ENCODE measurements around the gene GPR63.

Gene GPR63

GRCh38 chr6:96853083-96853482 is 15.8 kb upstream of the GPR63 start:
- no peak overlapping the region for H3K18ac ChIP-seq (ENCODE audit: low read length)
- no peaks in the 10 kb centered on the region for H3K79me1 ChIP-seq (ENCODE audit: low read length)
- no peaks in the 10 kb centered on the region for H3K79me2 ChIP-seq (ENCODE audit: control insufficient read depth, insufficient read depth, low read length)
- no peaks in the 10 kb centered on the region for H3K27me3 ChIP-seq (ENCODE audit: insufficient read depth, low read length, poor library complexity)
- no peak for DNase-seq
- H3K56ac ChIP-seq (ENCODE audit: low read length), result no peak overlapping the region
- no CpG with 5 or more reads among the region's 2 CpGs for WGBS (ENCODE audit: extremely low coverage, insufficient coverage, low lambda C conversion rate)
- no peak overlapping the region for H3K9ac ChIP-seq (ENCODE audit: low read length)
- H2AK5ac ChIP-seq (ENCODE audit: low read length), result no peak overlapping the region
- no peak overlapping the region for H3K4me2 ChIP-seq (ENCODE audit: low read length)
- no peak overlapping the region for H3K4me3 ChIP-seq (ENCODE audit: low read length)
- H2BK5ac ChIP-seq (ENCODE audit: low read length), result no peak overlapping the region
- H3K27ac ChIP-seq (ENCODE audit: low read depth, low read length), result no peak overlapping the region
- H3K4ac ChIP-seq (ENCODE audit: low read depth, low read length), result no peak overlapping the region
- H2BK15ac ChIP-seq (replicated peaks; ENCODE audit: low read depth), result no peak overlapping the region
- no peaks in the 10 kb centered on the region for H3K36me3 ChIP-seq (ENCODE audit: control insufficient read depth, insufficient read depth, low read length)
- no peak overlapping the region for H4K5ac ChIP-seq (ENCODE audit: low read length)
- no peak overlapping the region for H2BK120ac ChIP-seq (ENCODE audit: low read depth, low read length)
- no peak overlapping the region for H4K8ac ChIP-seq (ENCODE audit: low read depth, low read length)
- no peak overlapping the region for H3K23ac ChIP-seq (ENCODE audit: low read length)
- H3K4me1 ChIP-seq (ENCODE audit: control insufficient read depth, low read depth, low read length), result no peaks in the 10 kb centered on the region

DNA sequence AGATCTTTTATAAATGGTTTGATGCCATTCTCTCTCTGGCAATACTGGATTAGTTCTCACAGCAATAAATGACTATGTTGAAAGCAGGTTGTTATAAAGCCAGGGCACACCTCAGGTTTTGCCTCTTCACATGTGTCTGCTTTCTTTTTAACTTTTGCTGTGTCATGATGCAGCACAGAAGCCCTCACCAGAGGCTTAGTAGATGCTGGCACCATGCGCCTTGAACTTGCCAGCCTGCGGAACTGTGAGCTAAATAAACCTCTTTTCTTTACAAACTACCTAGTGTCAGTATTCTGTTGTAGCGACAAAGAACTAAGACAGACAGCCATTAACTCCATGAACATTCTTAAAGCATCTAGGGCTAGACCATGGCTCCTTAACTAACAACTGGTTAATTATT is 15.3 kb upstream of the GPR63 start:
- H4K8ac ChIP-seq (ENCODE audit: low read depth, low read length), result no peak overlapping the region
- no CpG with 5 or more reads among the region's 3 CpGs for WGBS (ENCODE audit: extremely low coverage, insufficient coverage, low lambda C conversion rate)
- H3K18ac ChIP-seq (ENCODE audit: low read length), result no peak overlapping the region
- no peak overlapping the region for H3K23ac ChIP-seq (ENCODE audit: low read length)
- no peaks in the 10 kb centered on the region for H3K79me1 ChIP-seq (ENCODE audit: low read length)
- no peak overlapping the region for H3K9ac ChIP-seq (ENCODE audit: low read length)
- H3K4me2 ChIP-seq (ENCODE audit: low read length), result no peak overlapping the region
- no peak overlapping the region for H3K4me3 ChIP-seq (ENCODE audit: low read length)
- no peak overlapping the region for H2AK5ac ChIP-seq (ENCODE audit: low read length)
- no peaks in the 10 kb centered on the region for H3K79me2 ChIP-seq (ENCODE audit: control insufficient read depth, insufficient read depth, low read length)
- H3K27me3 ChIP-seq (ENCODE audit: insufficient read depth, low read length, poor library complexity), result no peaks in the 10 kb centered on the region
- H3K56ac ChIP-seq (ENCODE audit: low read length), result no peak overlapping the region
- H3K4ac ChIP-seq (ENCODE audit: low read depth, low read length), result no peak overlapping the region
- H2BK15ac ChIP-seq (replicated peaks; ENCODE audit: low read depth), result no peak overlapping the region
- no peak overlapping the region for H2BK120ac ChIP-seq (ENCODE audit: low read depth, low read length)
- no peak overlapping the region for H4K5ac ChIP-seq (ENCODE audit: low read length)
- no peak overlapping the region for H2BK5ac ChIP-seq (ENCODE audit: low read length)
- H3K4me1 ChIP-seq (ENCODE audit: control insufficient read depth, low read depth, low read length), result no peaks in the 10 kb centered on the region
- no peak for DNase-seq
- no peak overlapping the region for H3K27ac ChIP-seq (ENCODE audit: low read depth, low read length)
- no peaks in the 10 kb centered on the region for H3K36me3 ChIP-seq (ENCODE audit: control insufficient read depth, insufficient read depth, low read length)

DNA sequence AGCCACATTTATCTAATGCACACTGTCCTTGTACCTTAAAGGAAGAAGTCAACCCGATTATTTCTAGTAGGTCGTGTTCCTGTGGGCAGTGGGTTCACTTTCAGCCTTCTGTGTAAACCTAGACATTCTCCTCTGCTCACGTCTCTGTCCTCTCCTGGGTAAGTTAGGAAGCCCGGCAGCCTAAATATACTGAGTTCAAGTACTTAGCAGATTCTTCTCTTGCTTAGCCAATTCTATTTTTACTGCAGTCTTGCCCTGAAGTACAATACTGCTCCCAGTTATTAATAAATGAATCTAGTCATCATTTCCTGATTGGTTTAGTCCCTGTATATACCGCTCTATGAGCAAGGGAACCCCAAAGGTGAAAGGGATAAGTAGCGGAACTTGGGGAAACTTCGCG is 14.6 kb upstream of the GPR63 start:
- no peak overlapping the region for H3K18ac ChIP-seq (ENCODE audit: low read length)
- H3K79me2 ChIP-seq (ENCODE audit: control insufficient read depth, insufficient read depth, low read length), result no peaks in the 10 kb centered on the region
- H3K27ac ChIP-seq (ENCODE audit: low read depth, low read length), result no peak overlapping the region
- no peaks in the 10 kb centered on the region for H3K36me3 ChIP-seq (ENCODE audit: control insufficient read depth, insufficient read depth, low read length)
- H3K4ac ChIP-seq (ENCODE audit: low read depth, low read length), result no peak overlapping the region
- no peaks in the 10 kb centered on the region for H3K27me3 ChIP-seq (ENCODE audit: insufficient read depth, low read length, poor library complexity)
- H4K5ac ChIP-seq (ENCODE audit: low read length), result no peak overlapping the region
- no peak overlapping the region for H3K9ac ChIP-seq (ENCODE audit: low read length)
- no peak overlapping the region for H3K56ac ChIP-seq (ENCODE audit: low read length)
- no peak overlapping the region for H2BK120ac ChIP-seq (ENCODE audit: low read depth, low read length)
- no peak overlapping the region for H2BK5ac ChIP-seq (ENCODE audit: low read length)
- no peak overlapping the region for H3K23ac ChIP-seq (ENCODE audit: low read length)
- no peak overlapping the region for H4K8ac ChIP-seq (ENCODE audit: low read depth, low read length)
- H3K4me1 ChIP-seq (ENCODE audit: control insufficient read depth, low read depth, low read length), result no peaks in the 10 kb centered on the region
- no peak overlapping the region for H2AK5ac ChIP-seq (ENCODE audit: low read length)
- H3K4me2 ChIP-seq (ENCODE audit: low read length), result no peak overlapping the region
- no peak for DNase-seq
- H3K79me1 ChIP-seq (ENCODE audit: low read length), result no peaks in the 10 kb centered on the region
- no CpG with 5 or more reads among the region's 8 CpGs for WGBS (ENCODE audit: extremely low coverage, insufficient coverage, low lambda C conversion rate)
- H3K4me3 ChIP-seq (ENCODE audit: low read length), result no peak overlapping the region
- H2BK15ac ChIP-seq (replicated peaks; ENCODE audit: low read depth), result no peak overlapping the region

- no peak overlapping the region for H3K18ac ChIP-seq (ENCODE audit: low read length)
- no peak overlapping the region for H3K4me2 ChIP-seq (ENCODE audit: low read length)
- H3K23ac ChIP-seq (ENCODE audit: low read length), result no peak overlapping the region
- no peak overlapping the region for H4K8ac ChIP-seq (ENCODE audit: low read depth, low read length)
- no peak overlapping the region for H2BK5ac ChIP-seq (ENCODE audit: low read length)
- WGBS (ENCODE audit: extremely low coverage, insufficient coverage, low lambda C conversion rate), result no CpG with 5 or more reads among the region's 2 CpGs
- no peak overlapping the region for H3K56ac ChIP-seq (ENCODE audit: low read length)
- no peaks in the 10 kb centered on the region for H3K79me1 ChIP-seq (ENCODE audit: low read length)
- no peaks in the 10 kb centered on the region for H3K79me2 ChIP-seq (ENCODE audit: control insufficient read depth, insufficient read depth, low read length)
- H2AK5ac ChIP-seq (ENCODE audit: low read length), result no peak overlapping the region
- no peak overlapping the region for H3K4ac ChIP-seq (ENCODE audit: low read depth, low read length)
- H2BK120ac ChIP-seq (ENCODE audit: low read depth, low read length), result no peak overlapping the region
- no peaks in the 10 kb centered on the region for H3K27me3 ChIP-seq (ENCODE audit: insufficient read depth, low read length, poor library complexity)
- H2BK15ac ChIP-seq (replicated peaks; ENCODE audit: low read depth), result no peak overlapping the region
- DNase-seq, result no peak
- H3K4me1 ChIP-seq (ENCODE audit: control insufficient read depth, low read depth, low read length), result no peaks in the 10 kb centered on the region
- H4K5ac ChIP-seq (ENCODE audit: low read length), result no peak overlapping the region
- H3K27ac ChIP-seq (ENCODE audit: low read depth, low read length), result no peak overlapping the region
- H3K9ac ChIP-seq (ENCODE audit: low read length), result no peak overlapping the region
- no peaks in the 10 kb centered on the region for H3K36me3 ChIP-seq (ENCODE audit: control insufficient read depth, insufficient read depth, low read length)
- no peak overlapping the region for H3K4me3 ChIP-seq (ENCODE audit: low read length)
Measured at GRCh38 chr6:96849615-96850014, 12.3 kb upstream of the GPR63 start.

DNA sequence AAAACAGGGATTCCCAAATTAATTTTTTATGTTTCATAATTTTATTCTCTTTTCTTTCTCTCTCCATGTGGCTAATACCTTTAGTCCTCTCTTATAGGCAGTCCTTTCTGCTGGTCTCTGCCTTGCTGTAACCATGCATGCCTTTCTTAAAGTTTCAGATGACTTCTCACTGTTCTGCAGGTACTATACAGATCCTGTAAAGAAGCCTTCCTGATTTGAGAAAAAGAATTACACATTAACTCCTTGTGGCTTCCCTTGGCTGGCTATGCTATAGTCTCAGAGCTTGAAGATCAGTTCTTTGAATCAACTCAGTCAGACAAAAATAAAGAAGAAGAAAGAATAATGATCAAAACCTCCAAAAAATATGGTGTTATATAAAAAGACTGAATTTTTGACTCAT is 7.3 kb upstream of the GPR63 start:
- Histone ChIP-seq H3K4me2 (ENCODE audit: low read length) (no peak overlapping the region), H3K56ac (ENCODE audit: low read length) (no peak overlapping the region), H3K27ac (ENCODE audit: low read depth, low read length) (no peak overlapping the region), H3K18ac (ENCODE audit: low read length) (no peak overlapping the region), H4K8ac (ENCODE audit: low read depth, low read length) (no peak overlapping the region), H3K4ac (ENCODE audit: low read depth, low read length) (no peak overlapping the region), H4K5ac (ENCODE audit: low read length) (no peak overlapping the region), H2BK5ac (ENCODE audit: low read length) (no peak overlapping the region), H3K23ac (ENCODE audit: low read length) (no peak overlapping the region), H3K79me1 (ENCODE audit: low read length) (no peaks in the 10 kb centered on the region), H3K79me2 (ENCODE audit: control insufficient read depth, insufficient read depth, low read length) (no peaks in the 10 kb centered on the region), H2AK5ac (ENCODE audit: low read length) (no peak overlapping the region), H3K4me3 (ENCODE audit: low read length) (no peak overlapping the region), H3K36me3 (ENCODE audit: control insufficient read depth, insufficient read depth, low read length) (no peaks in the 10 kb centered on the region), H2BK15ac (replicated peaks; ENCODE audit: low read depth) (no peak overlapping the region), H2BK120ac (ENCODE audit: low read depth, low read length) (no peak overlapping the region), H3K4me1 (ENCODE audit: control insufficient read depth, low read depth, low read length) (no peaks in the 10 kb centered on the region), H3K9ac (ENCODE audit: low read length) (no peak overlapping the region), H3K27me3 (ENCODE audit: insufficient read depth, low read length, poor library complexity) (no peaks in the 10 kb centered on the region)
- no peak for DNase-seq

DNA sequence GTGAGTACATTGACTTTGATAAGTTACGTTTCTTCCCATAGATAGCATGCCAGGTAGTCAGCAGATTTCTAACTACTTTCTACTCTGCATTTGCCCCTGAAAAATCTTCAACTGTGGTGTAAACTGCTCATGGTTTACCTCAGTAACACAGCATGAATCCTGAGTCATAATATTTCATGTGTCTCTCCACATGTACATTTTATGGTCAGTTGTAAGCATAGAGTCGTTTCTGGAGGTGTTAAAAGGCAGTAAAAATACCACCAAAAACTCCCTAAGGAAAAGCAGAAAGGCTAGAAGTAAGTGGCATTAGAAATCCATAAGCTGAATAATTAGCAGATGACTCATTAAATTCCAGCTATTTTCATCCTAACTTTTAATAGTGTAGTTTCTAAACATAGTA is 4.1 kb upstream of the GPR63 start:
- Histone ChIP-seq H3K4me3 (ENCODE audit: low read length) (no peak overlapping the region), H3K4ac (ENCODE audit: low read depth, low read length) (no peak overlapping the region), H3K4me2 (ENCODE audit: low read length) (no peak overlapping the region), H3K56ac (ENCODE audit: low read length) (no peak overlapping the region), H3K27me3 (ENCODE audit: insufficient read depth, low read length, poor library complexity) (no peaks in the 10 kb centered on the region), H2BK15ac (replicated peaks; ENCODE audit: low read depth) (no peak overlapping the region), H4K5ac (ENCODE audit: low read length) (no peak overlapping the region), H3K79me1 (ENCODE audit: low read length) (no peaks in the 10 kb centered on the region), H3K4me1 (ENCODE audit: control insufficient read depth, low read depth, low read length) (no peaks in the 10 kb centered on the region), H2AK5ac (ENCODE audit: low read length) (no peak overlapping the region), H3K36me3 (ENCODE audit: control insufficient read depth, insufficient read depth, low read length) (no peaks in the 10 kb centered on the region), H2BK5ac (ENCODE audit: low read length) (no peak overlapping the region), H3K9ac (ENCODE audit: low read length) (no peak overlapping the region), H3K23ac (ENCODE audit: low read length) (no peak overlapping the region), H4K8ac (ENCODE audit: low read depth, low read length) (no peak overlapping the region), H3K18ac (ENCODE audit: low read length) (no peak overlapping the region), H3K27ac (ENCODE audit: low read depth, low read length) (no peak overlapping the region), H3K79me2 (ENCODE audit: control insufficient read depth, insufficient read depth, low read length) (no peaks in the 10 kb centered on the region), H2BK120ac (ENCODE audit: low read depth, low read length) (no peak overlapping the region)
- WGBS (ENCODE audit: extremely low coverage, insufficient coverage, low lambda C conversion rate), result no CpG with 5 or more reads among the region's 2 CpGs
- DNase-seq, result no peak

Data from mesendoderm (in vitro differentiated cells).